Mucosa of stomach (tissue), 1 donor: ENCODE measurements around the gene KCTD5.

Experiments used
- H3K27me3 ChIP-seq: one replicate; pipeline ENCODE4 v1.7.0; 2013; ENCODE audit warnings: mild to moderate bottlenecking, low read length; ENCODE audit not compliant: control insufficient read depth, insufficient read depth
- H3K36me3 ChIP-seq: one replicate; pipeline ENCODE4 v1.7.0; 2013; ENCODE audit warnings: low read length; ENCODE audit not compliant: control insufficient read depth, insufficient read depth
- H3K4me1 ChIP-seq: one replicate; pipeline ENCODE4 v1.7.0; 2013; ENCODE audit warnings: mild to moderate bottlenecking, low read length; ENCODE audit not compliant: control insufficient read depth, insufficient read depth
- H3K4me3 ChIP-seq: one replicate; pipeline ENCODE4 v1.7.0; 2013; ENCODE audit warnings: low read length
- H3K9ac ChIP-seq: one replicate; pipeline ENCODE4 v1.7.0; 2013; ENCODE audit warnings: mild to moderate bottlenecking, low read length, moderate library complexity
- H3K9me3 ChIP-seq: one replicate; pipeline ENCODE4 v1.7.0; 2013; ENCODE audit warnings: mild to moderate bottlenecking, low read length, moderate library complexity; ENCODE audit not compliant: control insufficient read depth
- donor health status: Pancreatic carcinoma.

Gene KCTD5

GRCh38 chr16:2710021-2710710 lies 27.8 kb downstream of the KCTD5 start:
- no peak overlapping the region for H3K4me3 ChIP-seq
- H3K9me3 ChIP-seq = no peaks in the 10 kb centered on the region
- no peak overlapping the region for H3K9ac ChIP-seq
- H3K36me3 ChIP-seq = no peaks in the 10 kb centered on the region
- H3K4me1 ChIP-seq = no peaks in the 10 kb centered on the region
- peaks cover 1% of the 10 kb centered on the region for H3K27me3 ChIP-seq

- Histone ChIP-seq H3K4me3 (no peak overlapping the region), H3K9me3 (no peaks in the 10 kb centered on the region), H3K4me1 (no peaks in the 10 kb centered on the region), H3K27me3 (peaks cover 4% of the 10 kb centered on the region), H3K9ac (no peak overlapping the region), H3K36me3 (no peaks in the 10 kb centered on the region)
Measured at GRCh38 chr16:2710711-2711231, 28.4 kb downstream of the KCTD5 start.

GRCh38 chr16:2711370-2712062 lies 29.2 kb downstream of the KCTD5 start:
- Histone ChIP-seq H3K9ac (no peak overlapping the region), H3K4me1 (no peaks in the 10 kb centered on the region), H3K36me3 (no peaks in the 10 kb centered on the region), H3K27me3 (peaks cover 10% of the 10 kb centered on the region), H3K9me3 (no peaks in the 10 kb centered on the region), H3K4me3 (no peak overlapping the region)

- H3K36me3 ChIP-seq = no peaks in the 10 kb centered on the region
- H3K4me3 ChIP-seq = no peak overlapping the region
- no peak overlapping the region for H3K9ac ChIP-seq
- H3K9me3 ChIP-seq = no peaks in the 10 kb centered on the region
- no peaks in the 10 kb centered on the region for H3K4me1 ChIP-seq
- peaks cover 10% of the 10 kb centered on the region for H3K27me3 ChIP-seq
Measured at GRCh38 chr16:2712063-2712441, 29.7 kb downstream of the KCTD5 start.

DNA sequence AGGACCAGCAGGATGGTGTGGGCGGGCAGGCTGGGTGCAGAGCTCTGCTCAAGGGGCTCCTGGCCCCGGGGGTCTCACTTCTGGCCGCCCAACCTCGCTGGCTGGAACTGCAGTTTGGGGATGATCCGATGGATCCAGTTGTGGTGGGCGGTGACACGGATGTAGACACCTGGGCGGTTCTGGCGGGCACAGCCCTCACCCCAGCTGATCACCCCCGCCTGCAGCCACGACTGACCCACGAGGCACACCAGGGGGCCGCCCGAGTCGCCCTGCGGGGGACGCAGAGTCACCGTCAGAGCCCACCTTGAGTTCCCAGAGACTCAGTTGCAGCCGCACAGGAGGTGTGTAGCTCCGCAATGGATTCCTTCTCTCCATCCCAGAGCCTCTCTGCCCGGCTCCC lies 30.2 kb downstream of the KCTD5 start:
- Histone ChIP-seq H3K9ac (no peak overlapping the region), H3K9me3 (no peaks in the 10 kb centered on the region), H3K27me3 (peaks cover 10% of the 10 kb centered on the region), H3K4me3 (no peak overlapping the region), H3K4me1 (no peaks in the 10 kb centered on the region), H3K36me3 (no peaks in the 10 kb centered on the region)

- H3K9me3 ChIP-seq = no peaks in the 10 kb centered on the region
- no peak overlapping the region for H3K4me3 ChIP-seq
- peaks cover 10% of the 10 kb centered on the region for H3K27me3 ChIP-seq
- H3K4me1 ChIP-seq = no peaks in the 10 kb centered on the region
- H3K36me3 ChIP-seq = no peaks in the 10 kb centered on the region
- no peak overlapping the region for H3K9ac ChIP-seq
Measured at GRCh38 chr16:2713523-2713922, 31.2 kb downstream of the KCTD5 start.

DNA sequence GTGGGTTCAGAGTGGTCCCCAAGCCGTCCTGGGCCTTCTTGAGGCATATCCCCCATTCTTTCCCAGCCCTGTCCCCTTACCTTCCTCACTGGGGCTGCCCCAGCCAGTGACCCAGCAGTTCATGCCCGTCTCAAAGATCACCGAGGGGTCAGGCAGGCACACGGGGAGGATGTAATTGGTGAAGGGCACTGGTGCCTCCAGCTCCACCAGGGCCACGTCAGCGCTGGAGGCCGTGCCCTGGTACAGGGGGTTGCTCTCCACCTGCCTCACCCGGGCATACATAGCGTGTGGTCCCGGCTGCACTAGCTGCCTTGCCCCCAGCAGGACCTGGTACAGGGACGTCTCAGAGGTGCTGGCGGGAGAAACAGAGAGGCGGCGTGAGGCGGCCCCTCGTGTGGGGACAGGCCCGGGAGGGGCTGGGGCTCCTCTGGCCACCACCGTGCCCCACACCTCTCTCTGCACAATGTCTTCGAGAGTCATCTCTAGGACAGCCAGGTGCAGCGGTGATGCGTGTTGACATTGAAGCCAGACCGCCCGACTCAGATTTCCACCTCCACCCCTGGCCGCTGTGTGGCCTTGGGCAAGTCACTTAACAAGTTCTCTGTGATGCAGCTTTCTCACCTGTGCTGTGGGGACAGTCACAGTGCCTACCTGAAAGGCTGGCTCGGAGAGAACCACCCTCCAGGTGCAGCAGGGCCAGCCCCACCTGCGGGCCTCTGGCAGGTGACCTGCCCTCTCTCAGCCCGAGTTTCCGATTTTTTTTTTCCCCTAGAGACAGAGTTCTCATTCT lies 31.9 kb downstream of the KCTD5 start:
- H3K27me3 ChIP-seq = peaks cover 10% of the 10 kb centered on the region
- peaks cover 6% of the 10 kb centered on the region for H3K4me1 ChIP-seq
- no peaks in the 10 kb centered on the region for H3K9me3 ChIP-seq
- H3K4me3 ChIP-seq = no peak overlapping the region
- H3K9ac ChIP-seq = no peak overlapping the region
- H3K36me3 ChIP-seq = no peaks in the 10 kb centered on the region

DNA sequence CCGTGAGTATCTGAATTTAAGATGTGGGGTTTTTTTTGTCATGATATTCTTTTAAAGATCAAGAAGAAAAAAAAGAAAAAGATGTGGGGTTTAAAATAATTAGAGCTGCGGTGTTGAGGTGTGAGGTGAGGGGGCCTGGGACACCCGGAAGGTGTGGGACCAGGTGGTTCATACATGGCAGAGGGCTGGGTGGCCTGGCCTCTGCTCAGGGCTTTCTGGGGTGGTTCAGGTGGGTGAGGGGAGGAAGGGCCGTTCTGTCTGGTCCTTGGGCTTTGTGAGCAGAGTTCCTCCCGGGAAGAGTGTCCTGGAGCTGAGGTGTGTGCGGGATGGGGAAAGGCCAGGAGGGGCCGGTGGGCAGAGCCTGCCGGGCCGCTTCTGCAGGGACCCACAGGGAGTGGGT lies 32.7 kb downstream of the KCTD5 start:
- Histone ChIP-seq H3K9ac (no peak overlapping the region), H3K27me3 (peaks cover 10% of the 10 kb centered on the region), H3K4me3 (no peak overlapping the region), H3K9me3 (no peaks in the 10 kb centered on the region), H3K4me1 (peaks cover 14% of the 10 kb centered on the region), H3K36me3 (no peaks in the 10 kb centered on the region)

- Histone ChIP-seq H3K9ac (no peak overlapping the region), H3K36me3 (no peaks in the 10 kb centered on the region), H3K9me3 (no peaks in the 10 kb centered on the region), H3K27me3 (peaks cover 10% of the 10 kb centered on the region), H3K4me3 (no peak overlapping the region), H3K4me1 (peaks cover 14% of the 10 kb centered on the region)
Measured at GRCh38 chr16:2715519-2715918, 33.2 kb downstream of the KCTD5 start.

GRCh38 chr16:2715966-2716885 lies 33.9 kb downstream of the KCTD5 start:
- Histone ChIP-seq H3K27me3 (peaks cover 10% of the 10 kb centered on the region), H3K9ac (no peak overlapping the region), H3K4me1 (peaks cover 14% of the 10 kb centered on the region), H3K4me3 (no peak overlapping the region), H3K36me3 (no peaks in the 10 kb centered on the region), H3K9me3 (no peaks in the 10 kb centered on the region)

DNA sequence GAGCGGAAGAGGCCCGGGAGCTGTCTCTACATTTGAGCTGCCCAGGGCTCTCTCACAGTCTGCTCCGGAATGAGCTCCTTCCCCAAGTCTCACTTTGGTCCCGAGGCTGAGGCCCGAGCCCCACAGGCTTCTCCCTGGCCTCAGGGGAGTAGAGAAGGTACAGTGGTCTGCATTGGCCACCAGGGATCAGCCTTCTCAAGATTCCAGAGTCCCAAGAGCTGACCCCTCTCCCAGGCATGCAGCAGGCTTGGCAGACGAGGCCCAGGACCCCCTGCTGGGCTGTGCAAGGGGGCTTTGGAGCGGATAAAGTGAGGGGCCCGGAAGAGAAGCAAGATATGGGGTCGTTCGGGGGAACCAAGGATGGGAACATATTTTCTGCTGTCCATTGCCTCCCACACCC lies 34.6 kb downstream of the KCTD5 start:
- H3K36me3 ChIP-seq = no peaks in the 10 kb centered on the region
- no peak overlapping the region for H3K4me3 ChIP-seq
- no peaks in the 10 kb centered on the region for H3K9me3 ChIP-seq
- peaks cover 14% of the 10 kb centered on the region for H3K4me1 ChIP-seq
- H3K27me3 ChIP-seq = peaks cover 10% of the 10 kb centered on the region
- H3K9ac ChIP-seq = no peak overlapping the region
